ENCODE measurements around the gene MID1. TPM values are rescaled to one million over a fixed set of nuclear protein-coding genes. Genes with fewer than 3 reads are reported as not detected.

MID1 gene
- total RNA-seq, 1 donor from 2014 or later, result 3.4 TPM

- TF ChIP-seq CTCF (IDR thresholded peaks at IDR 0.05; ENCODE audit: insufficient read depth, low read length, severe bottlenecking), result no peak
- FAIRE-seq (no peak), DNase-seq (ENCODE audit: low read depth) (no peak)
- H3K27me3 ChIP-seq (ENCODE audit: control insufficient read depth, insufficient read depth, low read length), result no peaks in the 10 kb centered on the region
- H3K36me3 ChIP-seq (ENCODE audit: control insufficient read depth, insufficient read depth, low read length), result no peaks in the 10 kb centered on the region
- H3K4me3 ChIP-seq (ENCODE audit: low read depth, low read length), result no peak overlapping the region
These were observed 118.8 kb downstream of the MID1 start for GRCh38 chrX:10501611-10502010.

- FAIRE-seq (no peak), DNase-seq (ENCODE audit: low read depth) (no peak)
These were observed 123.9 kb downstream of the MID1 start for GRCh38 chrX:10496345-10496965.

GRCh38 chrX:10495677-10496076 is 124.7 kb downstream of the MID1 start:
- no peak overlapping the region for H3K4me3 ChIP-seq (ENCODE audit: low read depth, low read length)
- no peaks in the 10 kb centered on the region for H3K36me3 ChIP-seq (ENCODE audit: control insufficient read depth, insufficient read depth, low read length)
- DNase-seq (ENCODE audit: low read depth) (no peak), FAIRE-seq (no peak)
- no peaks in the 10 kb centered on the region for H3K27me3 ChIP-seq (ENCODE audit: control insufficient read depth, insufficient read depth, low read length)
- no peak for TF ChIP-seq CTCF (IDR thresholded peaks at IDR 0.05; ENCODE audit: insufficient read depth, low read length, severe bottlenecking)

More at GRCh38 chrX:10496345-10496965, 123.9 kb downstream of the MID1 start:
- H3K36me3 ChIP-seq (ENCODE audit: control insufficient read depth, insufficient read depth, low read length), result no peaks in the 10 kb centered on the region
- H3K27me3 ChIP-seq (ENCODE audit: control insufficient read depth, insufficient read depth, low read length), result no peaks in the 10 kb centered on the region
- TF ChIP-seq CTCF (IDR thresholded peaks at IDR 0.05; ENCODE audit: insufficient read depth, low read length, severe bottlenecking), result no peak
- no peak overlapping the region for H3K4me3 ChIP-seq (ENCODE audit: low read depth, low read length)

GRCh38 chrX:10492250-10492649 is 128.1 kb downstream of the MID1 start:
- no peaks in the 10 kb centered on the region for H3K27me3 ChIP-seq (ENCODE audit: control insufficient read depth, insufficient read depth, low read length)
- no peak for TF ChIP-seq CTCF (IDR thresholded peaks at IDR 0.05; ENCODE audit: insufficient read depth, low read length, severe bottlenecking)
- FAIRE-seq (no peak), DNase-seq (ENCODE audit: low read depth) (no peak)
- no peaks in the 10 kb centered on the region for H3K36me3 ChIP-seq (ENCODE audit: control insufficient read depth, insufficient read depth, low read length)
- no peak overlapping the region for H3K4me3 ChIP-seq (ENCODE audit: low read depth, low read length)

GRCh38 chrX:10486373-10486772 is 134.0 kb downstream of the MID1 start:
- no peak for TF ChIP-seq CTCF (IDR thresholded peaks at IDR 0.05; ENCODE audit: insufficient read depth, low read length, severe bottlenecking)
- FAIRE-seq, result no peak
- H3K36me3 ChIP-seq (ENCODE audit: control insufficient read depth, insufficient read depth, low read length), result no peaks in the 10 kb centered on the region

GRCh38 chrX:10485326-10485725 is 135.1 kb downstream of the MID1 start:
- H3K27me3 ChIP-seq (ENCODE audit: control insufficient read depth, insufficient read depth, low read length), result no peaks in the 10 kb centered on the region
- no peak for FAIRE-seq
- DNase-seq (ENCODE audit: low read depth), result no peak
- H3K36me3 ChIP-seq (ENCODE audit: control insufficient read depth, insufficient read depth, low read length), result no peaks in the 10 kb centered on the region
- TF ChIP-seq CTCF (IDR thresholded peaks at IDR 0.05; ENCODE audit: insufficient read depth, low read length, severe bottlenecking), result no peak
- H3K4me3 ChIP-seq (ENCODE audit: low read depth, low read length), result no peak overlapping the region

More at GRCh38 chrX:10486373-10486772, 134.0 kb downstream of the MID1 start:
- H3K4me3 ChIP-seq (ENCODE audit: low read depth, low read length), result no peak overlapping the region
- no peaks in the 10 kb centered on the region for H3K27me3 ChIP-seq (ENCODE audit: control insufficient read depth, insufficient read depth, low read length)
- peak; percentile 86 for DNase-seq (ENCODE audit: low read depth)
